ENCODE data around the gene TPRN. TPM values are rescaled to one million over a fixed set of nuclear protein-coding genes. Genes with fewer than 3 reads are reported as not detected.

Gene TPRN
- total RNA-seq, 1 experiment from 2014 or later, result 5.7 TPM

GRCh38 chr9:137228506-137228967, 28.0 kb upstream of the TPRN start:
- no peak overlapping the region for H3K9ac ChIP-seq (ENCODE audit: low read length)
- no peaks in the 10 kb centered on the region for H3K36me3 ChIP-seq (ENCODE audit: insufficient read depth, low read length)
- H3K9me2 ChIP-seq (replicated peaks; ENCODE audit: insufficient read depth, low read length), result no peaks in the 10 kb centered on the region
- H3K4me3 ChIP-seq (ENCODE audit: low read length), result no peak overlapping the region
- H3K27me3 ChIP-seq (ENCODE audit: low read length), result no peaks in the 10 kb centered on the region
- H3K4me2 ChIP-seq (ENCODE audit: low read depth, low read length, poor library complexity, severe bottlenecking), result no peak overlapping the region
- no peak for DNase-seq
- no peaks in the 10 kb centered on the region for H3K9me3 ChIP-seq (ENCODE audit: low read length)
- H4K20me1 ChIP-seq (ENCODE audit: insufficient read depth, low read depth, low read length), result no peaks in the 10 kb centered on the region
- peaks cover 13% of the 10 kb centered on the region for H3K4me1 ChIP-seq (ENCODE audit: low read length)
- no peak overlapping the region for H2AFZ ChIP-seq (ENCODE audit: low read length)
- H3K27ac ChIP-seq (ENCODE audit: low read length), result no peak overlapping the region
- H3K79me2 ChIP-seq (ENCODE audit: low read length), result no peaks in the 10 kb centered on the region

GRCh38 chr9:137227853-137228505, 27.4 kb upstream of the TPRN start:
- Histone ChIP-seq H3K4me3 (ENCODE audit: low read length) (no peak overlapping the region), H3K4me2 (ENCODE audit: low read depth, low read length, poor library complexity, severe bottlenecking) (no peak overlapping the region), H3K27ac (ENCODE audit: low read length) (no peak overlapping the region), H3K9me2 (replicated peaks; ENCODE audit: insufficient read depth, low read length) (no peaks in the 10 kb centered on the region), H3K4me1 (ENCODE audit: low read length) (peaks cover 15% of the 10 kb centered on the region), H3K36me3 (ENCODE audit: insufficient read depth, low read length) (no peaks in the 10 kb centered on the region), H3K27me3 (ENCODE audit: low read length) (no peaks in the 10 kb centered on the region), H4K20me1 (ENCODE audit: insufficient read depth, low read depth, low read length) (no peaks in the 10 kb centered on the region), H2AFZ (ENCODE audit: low read length) (no peak overlapping the region), H3K9me3 (ENCODE audit: low read length) (no peaks in the 10 kb centered on the region), H3K79me2 (ENCODE audit: low read length) (no peaks in the 10 kb centered on the region), H3K9ac (ENCODE audit: low read length) (no peak overlapping the region)
- no peak for DNase-seq

GRCh38 chr9:137227054-137227852, 26.7 kb upstream of the TPRN start, which contains the start of gene RNF224:
RNF224 (plus strand) TSS chr9:137227502; CDS start chr9:137228336, 834 bp downstream.
- no peak within 1 kb of the TSS for H3K4me3 ChIP-seq (ENCODE audit: low read length)
- H3K4me1 ChIP-seq (ENCODE audit: low read length), result peaks cover 22% of the 10 kb centered on the region
- no peak within 1 kb of the TSS for H3K27ac ChIP-seq (ENCODE audit: low read length)
- DNase-seq, result peak; percentile 95
- H3K4me2 ChIP-seq (ENCODE audit: low read depth, low read length, poor library complexity, severe bottlenecking), result no peak within 1 kb of the TSS
- H3K9me2 ChIP-seq (replicated peaks; ENCODE audit: insufficient read depth, low read length), result no peaks in the 10 kb centered on the region
- H3K27me3 ChIP-seq (ENCODE audit: low read length), result no peaks in the 10 kb centered on the region
- no peaks in the 10 kb centered on the region for H3K9me3 ChIP-seq (ENCODE audit: low read length)
- no peak within 1 kb of the TSS for H3K9ac ChIP-seq (ENCODE audit: low read length)
- H4K20me1 ChIP-seq (ENCODE audit: insufficient read depth, low read depth, low read length), result no peaks in the 10 kb centered on the region
- no peaks in the 10 kb centered on the region for H3K36me3 ChIP-seq (ENCODE audit: insufficient read depth, low read length)
- no peak within 1 kb of the TSS for H2AFZ ChIP-seq (ENCODE audit: low read length)
- no peaks in the 10 kb centered on the region for H3K79me2 ChIP-seq (ENCODE audit: low read length)

- Histone ChIP-seq H3K27me3 (ENCODE audit: low read length) (no peaks in the 10 kb centered on the region), H3K9ac (ENCODE audit: low read length) (no peak overlapping the region), H4K20me1 (ENCODE audit: insufficient read depth, low read depth, low read length) (no peaks in the 10 kb centered on the region), H3K4me2 (ENCODE audit: low read depth, low read length, poor library complexity, severe bottlenecking) (no peak overlapping the region), H3K9me2 (replicated peaks; ENCODE audit: insufficient read depth, low read length) (no peaks in the 10 kb centered on the region), H3K36me3 (ENCODE audit: insufficient read depth, low read length) (no peaks in the 10 kb centered on the region), H3K79me2 (ENCODE audit: low read length) (no peaks in the 10 kb centered on the region), H3K4me1 (ENCODE audit: low read length) (peaks cover 22% of the 10 kb centered on the region), H3K9me3 (ENCODE audit: low read length) (no peaks in the 10 kb centered on the region), H2AFZ (ENCODE audit: low read length) (no peak overlapping the region), H3K4me3 (ENCODE audit: low read length) (no peak overlapping the region), H3K27ac (ENCODE audit: low read length) (no peak overlapping the region)
- no peak for DNase-seq
Observed at GRCh38 chr9:137226338-137227053, 26.0 kb upstream of the TPRN start.

- Histone ChIP-seq H3K9ac (ENCODE audit: low read length) (no peak overlapping the region; the same call in 1 of the 2 replicates), H3K9me3 (ENCODE audit: low read length) (no peaks in the 10 kb centered on the region), H3K9me2 (replicated peaks; ENCODE audit: insufficient read depth, low read length) (no peaks in the 10 kb centered on the region), H2AFZ (ENCODE audit: low read length) (no peak overlapping the region), H3K36me3 (ENCODE audit: insufficient read depth, low read length) (no peaks in the 10 kb centered on the region), H4K20me1 (ENCODE audit: insufficient read depth, low read depth, low read length) (no peaks in the 10 kb centered on the region), H3K4me2 (ENCODE audit: low read depth, low read length, poor library complexity, severe bottlenecking) (no peak overlapping the region), H3K27me3 (ENCODE audit: low read length) (no peaks in the 10 kb centered on the region), H3K4me1 (ENCODE audit: low read length) (peaks cover 22% of the 10 kb centered on the region), H3K27ac (ENCODE audit: low read length) (no peak overlapping the region), H3K4me3 (ENCODE audit: low read length) (no peak overlapping the region), H3K79me2 (ENCODE audit: low read length) (no peaks in the 10 kb centered on the region)
- no peak for DNase-seq
Observed at GRCh38 chr9:137225699-137226331, 25.3 kb upstream of the TPRN start.

GRCh38 chr9:137224830-137225694, 24.5 kb upstream of the TPRN start, which contains the start of gene CYSRT1:
CYSRT1 (plus strand) TSS chr9:137225174; CDS start chr9:137225622, 448 bp downstream.
- no peaks in the 10 kb centered on the region for H3K27me3 ChIP-seq (ENCODE audit: low read length)
- peak within 1 kb of the TSS; percentile 98 for H3K9ac ChIP-seq (ENCODE audit: low read length)
- H3K36me3 ChIP-seq (ENCODE audit: insufficient read depth, low read length), result no peaks in the 10 kb centered on the region
- H3K79me2 ChIP-seq (ENCODE audit: low read length), result no peaks in the 10 kb centered on the region
- peak within 1 kb of the TSS; percentile 74; the same call in 1 of the 2 replicates for H3K27ac ChIP-seq (ENCODE audit: low read length)
- no peaks in the 10 kb centered on the region for H3K9me3 ChIP-seq (ENCODE audit: low read length)
- no peak within 1 kb of the TSS for H2AFZ ChIP-seq (ENCODE audit: low read length)
- no peaks in the 10 kb centered on the region for H4K20me1 ChIP-seq (ENCODE audit: insufficient read depth, low read depth, low read length)
- peak within 1 kb of the TSS; percentile 81 for H3K4me2 ChIP-seq (ENCODE audit: low read depth, low read length, poor library complexity, severe bottlenecking)
- no peaks in the 10 kb centered on the region for H3K9me2 ChIP-seq (replicated peaks; ENCODE audit: insufficient read depth, low read length)
- H3K4me3 ChIP-seq (ENCODE audit: low read length), result peak within 1 kb of the TSS; percentile 98
- peaks cover 22% of the 10 kb centered on the region for H3K4me1 ChIP-seq (ENCODE audit: low read length)
- no peak for DNase-seq
